Measurements from ENCODE around the gene CHP2. TPM values are rescaled to one million over a fixed set of nuclear protein-coding genes. Genes with fewer than 3 reads are reported as not detected.

Gene CHP2
- total and polyA plus RNA-seq, 2 of the 13 experiments (the other 11 are each of a cell fraction or from before 2014, with no cell fraction given), result not detected

- TF ChIP-seq KIAA2018 (CRISPR knock-in tag; IDR thresholded peaks at IDR 0.05; ENCODE audit: borderline replicate concordance) (no peak), ZFP62 (CRISPR knock-in tag; IDR thresholded peaks at IDR 0.05) (no peak), ZNF841 (CRISPR knock-in tag; IDR thresholded peaks at IDR 0.05; ENCODE audit: borderline replicate concordance) (no peak), RAD21 (CRISPR knock-in tag; IDR thresholded peaks at IDR 0.05) (no peak), ZSCAN21 (CRISPR knock-in tag; IDR thresholded peaks at IDR 0.05; ENCODE audit: borderline replicate concordance) (0 out of 2 replicates have a peak, but pooled peaks have one; percentile 37), SIN3B (IDR thresholded peaks at IDR 0.05; ENCODE audit: low read length) (no peak), SP5 (CRISPR knock-in tag; IDR thresholded peaks at IDR 0.05; ENCODE audit: borderline replicate concordance, low read depth) (peak; percentile 38; the same call in 1 of the 2 replicates), POLR2AphosphoS5 (IDR thresholded peaks at IDR 0.05; ENCODE audit: low read depth, low read length) (no peak), ZC3H4 (CRISPR knock-in tag; IDR thresholded peaks at IDR 0.05; ENCODE audit: borderline replicate concordance) (no peak), GLI4 (CRISPR knock-in tag; IDR thresholded peaks at IDR 0.05; ENCODE audit: borderline replicate concordance) (no peak), ZNF572 (CRISPR knock-in tag; IDR thresholded peaks at IDR 0.05) (peak; percentile 92), MIER3 (CRISPR knock-in tag; IDR thresholded peaks at IDR 0.05; ENCODE audit: borderline replicate concordance) (no peak), EZH2 (conservative IDR thresholded peaks at IDR 0.05; ENCODE audit: low read depth, low read length) (peak; percentile 66), TBX2 (CRISPR knock-in tag; IDR thresholded peaks at IDR 0.05; ENCODE audit: borderline replicate concordance) (peak; percentile 33; the same call in 1 of the 2 replicates), RXRB (CRISPR knock-in tag; IDR thresholded peaks at IDR 0.05; ENCODE audit: borderline replicate concordance) (no peak), ZNF205 (CRISPR knock-in tag; IDR thresholded peaks at IDR 0.05) (no peak), ZNF703 (CRISPR knock-in tag; IDR thresholded peaks at IDR 0.05; ENCODE audit: borderline replicate concordance) (no peak), FOXA1 (IDR thresholded peaks at IDR 0.05) (no peak), FOXA1 (CRISPR knock-in tag; IDR thresholded peaks at IDR 0.05) (no peak), FLYWCH1 (CRISPR knock-in tag; IDR thresholded peaks at IDR 0.05) (0 out of 2 replicates have a peak, but pooled peaks have one; percentile 47), NRL (CRISPR knock-in tag; IDR thresholded peaks at IDR 0.05; ENCODE audit: borderline replicate concordance) (0 out of 2 replicates have a peak, but pooled peaks have one; percentile 40), MED1 (CRISPR knock-in tag; IDR thresholded peaks at IDR 0.05) (no peak), BORCS8-MEF2B (CRISPR knock-in tag; IDR thresholded peaks at IDR 0.05) (0 out of 2 replicates have a peak, but pooled peaks have one; percentile 30)
Measured at GRCh38 chr16:23754594-23755483, at the start of gene CHP2 (continued).

All from HepG2 (cell line).